GM19397 (cell line): ENCODE results near the gene MYO1A.
"Not testable (repeated sequence)": the region's sequence is repeated elsewhere in the genome, so short reads cannot be mapped to it uniquely, and the experiment has no call there.

Experiments
- ATAC-seq: cut with Tn5 transposase; IDR thresholded peaks from one replicate; pipeline ENCODE4 v1.9.1; 2021; ENCODE audit warnings: mild to moderate bottlenecking, moderate library complexity; ENCODE audit not compliant: unreplicated experiment

The MYO1A gene

GRCh38 chr12:56996793-56997545 is 53.0 kb downstream of the MYO1A start:
- ATAC-seq = no peak

- ATAC-seq = no peak
These were observed 53.9 kb downstream of the MYO1A start for GRCh38 chr12:56995930-56996496.

- no peak for ATAC-seq
These were observed 54.6 kb downstream of the MYO1A start for GRCh38 chr12:56995201-56995929.

- ATAC-seq = no peak
These were observed 55.6 kb downstream of the MYO1A start for GRCh38 chr12:56994231-56994746.

- ATAC-seq = no peak
These were observed 56.6 kb downstream of the MYO1A start for GRCh38 chr12:56993346-56993745.

GRCh38 chr12:56991319-56992246 is 58.3 kb downstream of the MYO1A start:
- ATAC-seq = no peak

GRCh38 chr12:56990648-56991318 is 59.1 kb downstream of the MYO1A start:
- no peak for ATAC-seq

- no peak for ATAC-seq
These were observed 59.9 kb downstream of the MYO1A start for GRCh38 chr12:56989861-56990610.

GRCh38 chr12:56988207-56988739 is 61.7 kb downstream of the MYO1A start:
- no peak for ATAC-seq

GRCh38 chr12:56987551-56988053 is 62.3 kb downstream of the MYO1A start:
- ATAC-seq = no peak

- no peak for ATAC-seq
These were observed 62.9 kb downstream of the MYO1A start for GRCh38 chr12:56987011-56987410.

- ATAC-seq = not testable (repeated sequence)
These were observed 64.2 kb downstream of the MYO1A start for GRCh38 chr12:56985714-56986113.

- no peak for ATAC-seq
These were observed 66.5 kb downstream of the MYO1A start for GRCh38 chr12:56983386-56983785.

- ATAC-seq = not testable (repeated sequence)
These were observed 67.2 kb downstream of the MYO1A start for GRCh38 chr12:56982578-56983236.

- ATAC-seq = no peak
These were observed 68.9 kb downstream of the MYO1A start for GRCh38 chr12:56980941-56981530.

- no peak for ATAC-seq
These were observed 69.7 kb downstream of the MYO1A start for GRCh38 chr12:56980268-56980667.

- ATAC-seq = no peak
These were observed 70.3 kb downstream of the MYO1A start for GRCh38 chr12:56979628-56980027.
